HEK293 (cell line): ENCODE measurements around the gene EVI2B.

Experiments
- CTCF ChIA-PET: fragments of 350-600 bp; formaldehyde crosslinking; extraction: SDS; loops from one replicate; lab custom pipeline; 2021; ENCODE audit warnings: antibody characterized with exemption; lab: Yijun Ruan, JAX
- POLR2A ChIA-PET: fragments of 300-600 bp; formaldehyde crosslinking; extraction: SDS; loops from one replicate; lab custom pipeline; 2020; ENCODE audit warnings: antibody characterized with exemption, inconsistent platforms; lab: Yijun Ruan, JAX
- H3K27ac ChIP-seq: fragments of 200-500 bp; sonication (Bioruptor generic); 2 replicates; pipeline ENCODE4 v1.5.1; 2014; ENCODE audit warnings: low read depth, low read length, control low read depth, inconsistent platforms; ENCODE audit errors: extremely low read depth
- H3K36me3 ChIP-seq, 2 experiments: fragments of 200-500 bp in 1 of 2; sonication (Bioruptor generic) in 1 of 2; 1 replicate in 1 of 2; 2 replicates in 1 of 2; pipeline ENCODE4 v1.5.1; 2014 to 2017; ENCODE audit warnings: inconsistent platforms in 2 of 2, low read length in 2 of 2; ENCODE audit not compliant: control insufficient read depth in 2 of 2, insufficient read depth in 1 of 2
- H3K4me1 ChIP-seq: fragments of 200-500 bp; sonication (Bioruptor generic); 2 replicates; pipeline ENCODE4 v1.5.1; 2014; ENCODE audit warnings: mild to moderate bottlenecking, low read length, inconsistent platforms; ENCODE audit not compliant: control insufficient read depth, insufficient read depth
- H3K4me3 ChIP-seq: 2 replicates; pipeline ENCODE4 v1.5.1; 2011; ENCODE audit warnings: low read depth, mild to moderate bottlenecking, control low read depth, low read length, moderate library complexity
- H3K9me3 ChIP-seq: fragments of 200-500 bp; sonication (Bioruptor generic); 2 replicates; pipeline ENCODE4 v1.5.1; 2014; ENCODE audit warnings: low read depth, low read length, inconsistent platforms; ENCODE audit not compliant: control insufficient read depth, insufficient read depth
- GLI2 ChIP-seq: fragments of 450-650 bp; formaldehyde crosslinking; IDR thresholded peaks from 2 replicates; pipeline ENCODE4; 2017; ENCODE audit warnings: missing biosample characterization, missing genetic modification characterization, low read depth, borderline replicate concordance
- HIC1 ChIP-seq: fragments of 450-650 bp; formaldehyde crosslinking; IDR thresholded peaks from 2 replicates; pipeline ENCODE4 v1.5.1; 2016; ENCODE audit warnings: missing biosample characterization, missing genetic modification characterization
- HOXA7 ChIP-seq: sonication (generic); formaldehyde crosslinking; IDR thresholded peaks from 2 replicates; pipeline ENCODE4 v1.8.1; 2022; ENCODE audit warnings: missing genetic modification reagents, borderline replicate concordance
- KLF9 ChIP-seq: fragments of 450-650 bp; formaldehyde crosslinking; IDR thresholded peaks from 2 replicates; pipeline ENCODE4 v1.5.1; 2016; ENCODE audit warnings: missing biosample characterization, missing genetic modification characterization, low read depth
- OSR2 ChIP-seq: fragments of 450-650 bp; formaldehyde crosslinking; IDR thresholded peaks from 2 replicates; pipeline ENCODE4 v1.5.1; 2016; ENCODE audit warnings: missing biosample characterization, missing genetic modification characterization
- SP3 ChIP-seq: fragments of 450-650 bp; formaldehyde crosslinking; IDR thresholded peaks from 2 replicates; pipeline ENCODE4 v1.5.1; 2016; ENCODE audit warnings: missing biosample characterization, missing genetic modification characterization
- ZBTB6 ChIP-seq: fragments of 450-650 bp; formaldehyde crosslinking; IDR thresholded peaks from 2 replicates; pipeline ENCODE4 v1.5.1; 2017; ENCODE audit warnings: missing biosample characterization, missing genetic modification characterization
- ZBTB7A ChIP-seq: fragments of 450-650 bp; formaldehyde crosslinking; IDR thresholded peaks from 2 replicates; pipeline ENCODE4 v1.5.1; 2016; ENCODE audit warnings: low read depth, missing biosample characterization, missing genetic modification characterization
- ZEB2 ChIP-seq: fragments of 450-650 bp; formaldehyde crosslinking; IDR thresholded peaks from 2 replicates; pipeline ENCODE4 v1.5.1; 2016; ENCODE audit warnings: missing biosample characterization, missing genetic modification characterization
- ZFP41 ChIP-seq: fragments of 450-650 bp; formaldehyde crosslinking; IDR thresholded peaks from 2 replicates; pipeline ENCODE4 v1.5.1; 2016; ENCODE audit warnings: missing biosample characterization, missing genetic modification characterization, borderline replicate concordance
- ZNF132 ChIP-seq: fragments of 450-650 bp; formaldehyde crosslinking; IDR thresholded peaks from 2 replicates; pipeline ENCODE4 v1.5.1; 2017; ENCODE audit warnings: missing biosample characterization, missing genetic modification characterization, borderline replicate concordance
- ZNF138 ChIP-seq: fragments of 450-650 bp; formaldehyde crosslinking; IDR thresholded peaks from 2 replicates; pipeline ENCODE4 v1.5.1; 2016; ENCODE audit warnings: missing biosample characterization, missing genetic modification characterization, borderline replicate concordance
- ZNF157 ChIP-seq: fragments of 450-650 bp; formaldehyde crosslinking; IDR thresholded peaks from 2 replicates; pipeline ENCODE4 v1.5.1; 2016; ENCODE audit warnings: missing biosample characterization, missing genetic modification characterization
- ZNF16 ChIP-seq: fragments of 450-650 bp; formaldehyde crosslinking; IDR thresholded peaks from 2 replicates; pipeline ENCODE4 v1.5.1; 2016; ENCODE audit warnings: low read depth, missing biosample characterization, missing genetic modification characterization
- ZNF211 ChIP-seq: fragments of 450-650 bp; formaldehyde crosslinking; IDR thresholded peaks from 2 replicates; pipeline ENCODE4 v1.5.1; 2016; ENCODE audit warnings: low read depth, missing biosample characterization, missing genetic modification characterization
- ZNF221 ChIP-seq: fragments of 450-650 bp; formaldehyde crosslinking; IDR thresholded peaks from 2 replicates; pipeline ENCODE4 v1.5.1; 2017; ENCODE audit warnings: missing biosample characterization, missing genetic modification characterization, borderline replicate concordance
- ZNF24 ChIP-seq: fragments of 450-650 bp; formaldehyde crosslinking; IDR thresholded peaks from 2 replicates; pipeline ENCODE4 v1.5.1; 2016; ENCODE audit warnings: missing biosample characterization, missing genetic modification characterization
- ZNF274 ChIP-seq, 2 experiments: fragments of 200-500 bp in 1 of 2; fragments of 450-650 bp in 1 of 2; sonication (Bioruptor generic) in 1 of 2; formaldehyde crosslinking in 1 of 2; IDR thresholded peaks; 2 replicates each; pipeline versions ENCODE4 v1.5.1 to v1.6.1; 2014 to 2016; ENCODE audit warnings: borderline replicate concordance in 1 of 2, inconsistent platforms in 1 of 2, low read length in 1 of 2, missing biosample characterization in 1 of 2, missing genetic modification characterization in 1 of 2
- ZNF302 ChIP-seq: fragments of 450-650 bp; formaldehyde crosslinking; IDR thresholded peaks from 2 replicates; pipeline ENCODE4 v1.5.1; 2016; ENCODE audit warnings: missing biosample characterization, missing genetic modification characterization, low read depth
- ZNF354C ChIP-seq: fragments of 450-650 bp; formaldehyde crosslinking; IDR thresholded peaks from 2 replicates; pipeline ENCODE4 v1.5.1; 2016; ENCODE audit warnings: missing biosample characterization, missing genetic modification characterization, low read depth, borderline replicate concordance
- ZNF48 ChIP-seq: fragments of 450-650 bp; formaldehyde crosslinking; IDR thresholded peaks from 2 replicates; pipeline ENCODE4 v1.5.1; 2016; ENCODE audit warnings: missing biosample characterization, missing genetic modification characterization
- ZNF560 ChIP-seq: fragments of 450-650 bp; formaldehyde crosslinking; IDR thresholded peaks from 2 replicates; pipeline ENCODE4 v1.5.1; 2017; ENCODE audit warnings: missing biosample characterization, missing genetic modification characterization, borderline replicate concordance
- ZNF610 ChIP-seq: fragments of 450-650 bp; formaldehyde crosslinking; IDR thresholded peaks from 2 replicates; pipeline ENCODE4 v1.5.1; 2016; ENCODE audit warnings: missing biosample characterization, missing genetic modification characterization, borderline replicate concordance
- ZNF629 ChIP-seq: fragments of 450-650 bp; formaldehyde crosslinking; IDR thresholded peaks from 2 replicates; pipeline ENCODE4 v1.5.1; 2017; ENCODE audit warnings: missing biosample characterization, missing genetic modification characterization
- ZNF670 ChIP-seq: fragments of 450-650 bp; formaldehyde crosslinking; IDR thresholded peaks from 2 replicates; pipeline ENCODE4 v1.5.1; 2016; ENCODE audit warnings: missing biosample characterization, missing genetic modification characterization, low read depth
- ZNF704 ChIP-seq: fragments of 450-650 bp; formaldehyde crosslinking; IDR thresholded peaks from 2 replicates; pipeline ENCODE4 v1.5.1; 2016; ENCODE audit warnings: missing biosample characterization, missing genetic modification characterization
- ZNF843 ChIP-seq: fragments of 450-650 bp; formaldehyde crosslinking; IDR thresholded peaks from 2 replicates; pipeline ENCODE4 v1.5.1; 2016; ENCODE audit warnings: missing biosample characterization, missing genetic modification characterization
- ZSCAN30 ChIP-seq: fragments of 450-650 bp; IDR thresholded peaks from 2 replicates; pipeline ENCODE4 v1.5.1; 2018; ENCODE audit warnings: missing biosample characterization, mild to moderate bottlenecking, missing genetic modification characterization, moderate library complexity
- ZSCAN5A ChIP-seq: fragments of 450-650 bp; formaldehyde crosslinking; IDR thresholded peaks from 2 replicates; pipeline ENCODE4 v1.5.1; 2016; ENCODE audit warnings: missing biosample characterization, missing genetic modification characterization

Gene EVI2B

GRCh38 chr17:31310886-31311285 lies 3.0 kb downstream of the EVI2B start:
- no peak overlapping the region for H3K4me3 ChIP-seq
- ChIA-PET CTCF (no interaction called here), POLR2A (no interaction called here)
- no peaks in the 10 kb centered on the region; a peak in 1 of 3 replicates for H3K36me3 ChIP-seq
- TF ChIP-seq ZSCAN30 (tag by site-specific recombination) (no peak), ZFP41 (no peak), HIC1 (no peak), ZSCAN5A (no peak), ZBTB7A (tag by site-specific recombination) (no peak), ZNF274 (IDR thresholded peaks at IDR 0.05; ENCODE audit: low read length) (no peak), ZNF274 (tag by site-specific recombination; IDR thresholded peaks at IDR 0.05; ENCODE audit: borderline replicate concordance) (no peak), ZNF132 (no peak), ZNF704 (no peak), ZNF24 (tag by site-specific recombination) (no peak), GLI2 (tag by site-specific recombination) (no peak)
- no peaks in the 10 kb centered on the region for H3K9me3 ChIP-seq
- H3K27ac ChIP-seq, result no peak overlapping the region
- H3K4me1 ChIP-seq, result peaks cover 3% of the 10 kb centered on the region; the same call in 1 of the 2 replicates

GRCh38 chr17:31310260-31310659 lies 3.6 kb downstream of the EVI2B start:
- Histone ChIP-seq H3K36me3 (no peaks in the 10 kb centered on the region; a peak in 1 of 3 replicates), H3K4me3 (no peak overlapping the region), H3K9me3 (no peaks in the 10 kb centered on the region), H3K4me1 (peaks cover 3% of the 10 kb centered on the region; the same call in 1 of the 2 replicates), H3K27ac (no peak overlapping the region)
- ChIA-PET CTCF (interaction anchor here (0.6 kb wide), 1 partner anchor 57 kb away, joined by 3 read pairs; no protein-coding TSS in a partner anchor), POLR2A (no interaction called here)
- no peak for TF ChIP-seq ZNF354C
- TF ChIP-seq ZNF211 (tag by site-specific recombination), result no peak
- no peak for TF ChIP-seq ZEB2
- no peak for TF ChIP-seq KLF9
- no peak for TF ChIP-seq OSR2 (tag by site-specific recombination)

GRCh38 chr17:31309556-31309955 lies 4.3 kb downstream of the EVI2B start:
- H3K27ac ChIP-seq, result no peak overlapping the region
- POLR2A ChIA-PET, result no interaction called here
- H3K9me3 ChIP-seq, result no peaks in the 10 kb centered on the region
- no peaks in the 10 kb centered on the region; a peak in 1 of 3 replicates for H3K36me3 ChIP-seq
- CTCF ChIA-PET, result no interaction called here
- peaks cover 3% of the 10 kb centered on the region; the same call in 1 of the 2 replicates for H3K4me1 ChIP-seq
- no peak overlapping the region for H3K4me3 ChIP-seq
- no peak for TF ChIP-seq SP3 (tag by site-specific recombination)
- no peak for TF ChIP-seq ZNF610 (tag by site-specific recombination)
- TF ChIP-seq ZBTB6 (tag by site-specific recombination), result no peak
- TF ChIP-seq ZNF560 (tag by site-specific recombination), result no peak
- no peak for TF ChIP-seq HOXA7 (CRISPR knock-in tag)
- TF ChIP-seq ZNF843 (tag by site-specific recombination), result no peak
- TF ChIP-seq ZNF302 (tag by site-specific recombination), result no peak
- no peak for TF ChIP-seq ZNF16
- TF ChIP-seq ZFP41, result no peak
- TF ChIP-seq ZNF670 (tag by site-specific recombination), result no peak
- no peak for TF ChIP-seq ZNF48
- TF ChIP-seq ZNF221 (tag by site-specific recombination), result no peak
- no peak for TF ChIP-seq ZNF157 (tag by site-specific recombination)
- TF ChIP-seq ZNF629 (tag by site-specific recombination), result no peak
- no peak for TF ChIP-seq ZNF138 (tag by site-specific recombination)
